ENCODE data around the gene BCAS3.

The BCAS3 gene

GRCh38 chr17:61299517-61300513, 622.2 kb downstream of the BCAS3 start:
- H3K27ac ChIP-seq, result no peak overlapping the region
- TF ChIP-seq CTCF (conservative IDR thresholded peaks at IDR 0.05) (no peak), ZFX (IDR thresholded peaks at IDR 0.05) (no peak)

GRCh38 chr17:61302953-61303816, 625.5 kb downstream of the BCAS3 start:
- H3K27ac ChIP-seq, result no peak overlapping the region
- TF ChIP-seq ZFX (IDR thresholded peaks at IDR 0.05) (no peak), CTCF (conservative IDR thresholded peaks at IDR 0.05) (no peak)

- H3K27ac ChIP-seq, result no peak overlapping the region
- TF ChIP-seq CTCF (conservative IDR thresholded peaks at IDR 0.05) (no peak), ZFX (IDR thresholded peaks at IDR 0.05) (no peak)
These were observed 626.1 kb downstream of the BCAS3 start for GRCh38 chr17:61303817-61304096.

GRCh38 chr17:61305024-61305423, 627.4 kb downstream of the BCAS3 start:
- TF ChIP-seq CTCF (conservative IDR thresholded peaks at IDR 0.05), result no peak
- TF ChIP-seq ZFX (IDR thresholded peaks at IDR 0.05), result no peak
- H3K27ac ChIP-seq, result no peak overlapping the region

GRCh38 chr17:61306003-61306402, 628.4 kb downstream of the BCAS3 start:
- TF ChIP-seq CTCF (conservative IDR thresholded peaks at IDR 0.05), result no peak
- no peak for TF ChIP-seq ZFX (IDR thresholded peaks at IDR 0.05)
- no peak overlapping the region for H3K27ac ChIP-seq

- TF ChIP-seq ZFX (IDR thresholded peaks at IDR 0.05) (no peak), CTCF (conservative IDR thresholded peaks at IDR 0.05) (no peak)
- H3K27ac ChIP-seq, result no peak overlapping the region
These were observed 630.5 kb downstream of the BCAS3 start for GRCh38 chr17:61307905-61308886.

Data from C4-2B (cell line).